Sigmoid colon (tissue), 4 donors: Measurements from ENCODE around the gene ADK.

ENCODE experiments used
- CTCF ChIP-seq, 4 experiments: fragments of 450-650 bp in 3 of 4; fragments of 200-600 bp in 1 of 4; IDR thresholded peaks; one replicate each; pipeline ENCODE4 v1.5.1; 2016 to 2019; ENCODE audit warnings: antibody characterized with exemption in 4 of 4, mild to moderate bottlenecking in 3 of 4, moderate library complexity in 2 of 4
- POLR2AphosphoS5 ChIP-seq, 4 donors: sonication (generic); formaldehyde crosslinking; IDR thresholded peaks; one replicate each; pipeline ENCODE4 v1.6.1; 2017; ENCODE audit warnings: antibody characterized with exemption in 4 of 4

- TF ChIP-seq CTCF (IDR thresholded peaks at IDR 0.05) (no peak), POLR2AphosphoS5 (IDR thresholded peaks at IDR 0.05) (no peak)
Observed at GRCh38 chr10:74544106-74544505, 393.1 kb downstream of the ADK start.
